GM18951 (cell line): ENCODE data around the gene MRO.

Experiments
- POLR2A ChIP-seq: IDR thresholded peaks from 4 replicates; pipeline ENCODE4 v1.6.1; 2011; ENCODE audit warnings: mild to moderate bottlenecking; ENCODE audit not compliant: insufficient read length, insufficient read depth; ENCODE audit errors: extremely low read depth
- in situ Hi-C: fragments of 300-500 bp; cut with MboI; formaldehyde crosslinking; loops from one replicate; pipeline ENCODE4 v1.12.0; 2022; ENCODE audit warnings: low sequenced_read_pairs, mixed read lengths, inconsistent platforms; ENCODE audit not compliant: unreplicated experiment

The MRO gene

GRCh38 chr18:50822756-50823155, 2.9 kb upstream of the MRO start:
- in situ Hi-C loops: loop anchor here (10.0 kb wide), 1 partner anchor 222 kb away; no protein-coding TSS in a partner anchor
- TF ChIP-seq POLR2A: no peak

- TF ChIP-seq POLR2A: no peak
- in situ Hi-C loops: loop anchor here (10.0 kb wide), 1 partner anchor 224 kb away; no protein-coding TSS in a partner anchor
Observed at GRCh38 chr18:50820901-50821520, 1.2 kb upstream of the MRO start.

GRCh38 chr18:50819027-50819727, 639 bp downstream of the MRO start:
- TF ChIP-seq POLR2A: no peak
- in situ Hi-C loops: no loop called here

- in situ Hi-C loops: no loop called here
- TF ChIP-seq POLR2A: no peak
Observed at GRCh38 chr18:50816419-50817166, 3.2 kb downstream of the MRO start.

GRCh38 chr18:50814395-50814794, 5.4 kb downstream of the MRO start:
- in situ Hi-C loops: no loop called here
- no peak for TF ChIP-seq POLR2A

GRCh38 chr18:50813353-50813752, 6.5 kb downstream of the MRO start:
- in situ Hi-C loops: no loop called here
- no peak for TF ChIP-seq POLR2A

GRCh38 chr18:50812834-50813233, 7.0 kb downstream of the MRO start:
- TF ChIP-seq POLR2A: no peak
- in situ Hi-C loops: no loop called here

GRCh38 chr18:50807176-50807575, 12.6 kb downstream of the MRO start:
- TF ChIP-seq POLR2A: no peak
- in situ Hi-C loops: no loop called here

GRCh38 chr18:50806208-50806616, 13.6 kb downstream of the MRO start:
- TF ChIP-seq POLR2A: no peak
- in situ Hi-C loops: no loop called here

- TF ChIP-seq POLR2A: no peak
- in situ Hi-C loops: no loop called here
Observed at GRCh38 chr18:50805732-50806131, 14.1 kb downstream of the MRO start.

GRCh38 chr18:50803592-50803991, 16.2 kb downstream of the MRO start:
- in situ Hi-C loops: no loop called here
- TF ChIP-seq POLR2A: no peak

GRCh38 chr18:50802141-50802540, 17.7 kb downstream of the MRO start:
- no peak for TF ChIP-seq POLR2A
- in situ Hi-C loops: no loop called here

- TF ChIP-seq POLR2A: no peak
- in situ Hi-C loops: no loop called here
Observed at GRCh38 chr18:50797142-50797541, 22.7 kb downstream of the MRO start.
